AML-193 (cell line): ENCODE data around the gene KCNIP4.
A peak's percentile ranks its signal among the peaks of the same experiment; 100 is the strongest.
"Not testable (repeated sequence)": the region's sequence is repeated elsewhere in the genome, so short reads cannot be mapped to it uniquely, and the experiment has no call there.

Experiments
- DNase-seq, 2 experiments: peaks; one replicate each; lab custom pipeline; 2025; lab: John Stamatoyannopoulos, UW

Gene KCNIP4

GRCh38 chr4:20754036-20754435 is 1194.5 kb downstream of the KCNIP4 start:
- no peak for DNase-seq

DNA sequence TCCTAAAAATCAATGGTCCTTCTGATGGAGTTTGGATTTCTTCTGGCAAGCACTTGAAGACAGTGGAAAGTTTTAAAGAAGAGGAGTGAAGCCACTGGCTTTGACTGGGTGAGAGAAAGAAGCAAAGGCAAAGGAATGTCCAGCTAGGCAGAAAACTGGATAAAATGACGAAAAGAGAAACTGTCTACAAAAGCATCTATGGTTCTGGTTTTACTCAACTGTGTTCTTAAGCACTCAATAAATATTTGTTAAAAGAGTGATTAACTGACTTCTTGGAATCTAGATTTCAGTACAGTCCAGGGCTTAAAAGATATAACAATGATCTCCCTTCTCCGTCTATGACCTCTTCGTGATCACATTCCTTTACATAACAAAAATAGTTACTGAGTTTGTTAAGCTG is 1195.9 kb downstream of the KCNIP4 start:
- DNase-seq: no peak

- DNase-seq: not testable (repeated sequence)
Measured at GRCh38 chr4:20746000-20746399, 1202.6 kb downstream of the KCNIP4 start.

DNA sequence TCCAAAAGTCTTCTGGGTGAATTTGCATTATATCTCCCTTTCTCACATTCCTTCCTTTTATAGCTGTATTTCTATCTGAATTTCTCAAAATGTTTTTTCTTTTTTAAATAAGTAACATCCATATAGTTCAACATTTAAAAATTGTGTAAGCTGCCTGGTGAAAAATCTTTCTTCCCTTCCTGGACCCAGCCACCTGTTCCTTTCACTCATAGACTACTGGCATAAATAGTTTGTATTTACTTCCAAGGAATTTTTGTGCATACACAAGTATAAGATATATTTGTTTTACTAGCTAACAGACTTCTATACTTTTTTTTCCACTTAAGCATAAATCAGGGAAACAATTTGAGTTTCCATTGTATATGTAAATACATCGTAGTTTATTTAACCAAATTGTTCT is 1212.6 kb downstream of the KCNIP4 start:
- no peak for DNase-seq

GRCh38 chr4:20724915-20725314 is 1223.7 kb downstream of the KCNIP4 start:
- no peak for DNase-seq

DNA sequence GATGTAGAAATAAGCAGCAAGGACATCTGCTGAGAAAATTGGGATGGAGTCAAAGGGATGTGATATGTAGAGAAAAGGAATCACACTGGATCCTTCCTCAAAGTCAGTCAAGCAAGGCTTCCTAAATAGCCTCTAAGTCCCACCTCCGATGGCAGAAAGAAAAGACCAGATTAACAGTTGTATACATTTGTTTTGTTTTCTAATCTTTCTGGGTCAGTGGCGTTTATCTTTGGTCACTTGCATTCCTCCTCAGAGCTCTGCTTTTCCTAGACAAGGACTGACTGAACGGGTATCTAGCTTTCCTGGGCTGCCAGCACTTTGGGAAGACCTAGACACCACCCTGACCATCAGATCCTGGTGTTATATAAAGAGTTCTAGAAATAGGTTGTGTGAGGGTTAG is 1225.1 kb downstream of the KCNIP4 start:
- no peak for DNase-seq

DNA sequence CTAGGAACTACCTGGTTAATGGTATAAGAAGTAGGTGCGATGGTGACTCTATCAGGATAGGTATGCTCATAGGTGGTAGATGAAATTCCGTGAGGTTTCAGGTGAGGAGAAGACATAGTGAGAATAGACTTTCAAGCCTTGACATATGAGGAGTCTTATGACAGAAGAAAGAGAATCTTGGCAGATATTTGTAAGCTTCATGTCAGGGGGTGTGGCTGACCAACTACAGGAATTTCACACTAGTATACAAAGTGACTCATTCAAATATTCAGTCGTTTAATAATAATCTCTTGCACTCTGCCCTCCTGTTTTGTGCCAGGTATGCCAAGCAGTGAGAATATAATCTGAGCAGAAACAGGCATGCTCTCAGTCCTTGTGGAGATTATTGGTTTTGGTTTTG is 1225.6 kb downstream of the KCNIP4 start:
- DNase-seq: no peak

DNA sequence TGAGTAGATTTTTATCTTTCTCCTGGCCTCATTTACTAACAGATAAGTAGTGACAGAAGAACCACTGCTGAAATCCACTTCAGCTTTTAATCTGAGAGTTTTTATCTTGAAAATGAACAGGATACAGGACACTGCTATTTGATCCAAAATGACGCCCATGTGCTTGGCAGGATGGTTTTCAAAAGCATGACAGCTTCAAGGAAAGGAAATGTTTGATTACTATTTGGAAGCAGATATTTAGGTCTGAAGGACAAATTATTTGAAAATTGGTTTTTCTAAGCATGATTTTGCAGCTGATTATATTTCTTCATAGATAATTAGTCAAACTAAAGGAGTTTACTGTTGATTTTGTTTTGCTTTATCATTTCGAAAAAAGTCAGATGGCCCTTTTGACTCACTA is 1237.2 kb downstream of the KCNIP4 start:
- DNase-seq: no peak

DNA sequence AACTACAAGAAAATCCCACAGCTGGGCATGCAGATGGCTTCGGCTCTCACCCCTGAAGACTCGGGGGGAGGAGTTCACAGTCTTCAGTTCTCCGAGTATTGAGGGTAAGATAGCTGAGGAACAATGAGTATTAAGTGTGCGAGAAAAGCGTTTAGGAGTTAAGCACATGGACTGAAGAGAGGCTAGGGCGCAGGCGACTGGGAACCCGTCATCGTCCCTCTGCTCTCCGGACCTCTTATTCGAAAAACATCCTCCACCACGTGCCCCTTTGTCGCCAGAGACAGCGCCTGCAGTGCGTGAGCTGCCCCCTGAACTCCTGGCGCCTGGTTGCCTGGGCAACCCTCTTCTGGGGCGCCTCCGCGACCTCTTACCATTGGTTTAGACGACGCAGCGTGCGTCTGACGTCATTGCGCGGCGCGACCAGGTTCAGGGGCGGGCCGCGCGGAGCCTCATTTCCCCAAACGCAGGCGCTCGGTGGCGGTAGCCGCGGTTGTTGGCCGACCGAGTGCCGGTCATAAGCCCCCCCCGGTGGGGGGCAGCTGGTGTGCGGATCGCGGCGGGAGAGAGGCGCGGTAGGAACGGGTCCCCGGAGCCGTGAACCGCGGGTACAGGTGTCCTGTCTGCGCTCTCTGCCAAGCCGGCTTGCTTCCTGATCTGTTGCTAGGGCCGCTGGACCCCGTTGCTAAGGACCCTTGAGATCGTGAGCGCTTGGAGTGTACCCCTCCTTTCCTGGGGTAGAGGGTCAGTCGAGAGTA is 1248.4 kb downstream of the KCNIP4 start, which contains the start of gene PACRGL:
Gene PACRGL (plus strand): TSS at position 452 of the 755 bp plus-strand sequence. CDS start 4,024 bp downstream, outside the sequence.
- peak; percentile 85 to 88 for DNase-seq

DNA sequence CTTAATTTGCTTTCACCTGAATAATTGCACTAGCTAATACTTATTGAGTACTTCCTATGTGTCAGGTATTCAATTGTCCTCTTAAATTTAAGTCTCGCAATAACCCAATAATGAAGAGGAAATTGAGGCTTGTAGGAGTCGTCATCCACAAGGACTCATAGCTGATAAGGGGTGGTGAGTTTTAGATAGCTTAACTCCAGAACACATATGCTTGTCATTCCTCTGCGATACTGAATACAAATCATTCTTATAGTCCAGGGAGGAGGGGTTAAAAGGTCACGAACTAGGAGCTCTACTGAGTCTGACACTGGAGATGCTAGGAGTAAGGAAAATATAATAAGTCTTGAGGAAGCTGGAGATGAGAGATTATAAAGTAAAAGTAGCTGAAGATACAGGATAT is 1249.8 kb downstream of the KCNIP4 start:
- DNase-seq: no peak

- DNase-seq: peak; percentile 50
Measured at GRCh38 chr4:20698382-20698781, 1250.2 kb downstream of the KCNIP4 start.

- DNase-seq: no peak
Measured at GRCh38 chr4:20696815-20697214, 1251.8 kb downstream of the KCNIP4 start.

DNA sequence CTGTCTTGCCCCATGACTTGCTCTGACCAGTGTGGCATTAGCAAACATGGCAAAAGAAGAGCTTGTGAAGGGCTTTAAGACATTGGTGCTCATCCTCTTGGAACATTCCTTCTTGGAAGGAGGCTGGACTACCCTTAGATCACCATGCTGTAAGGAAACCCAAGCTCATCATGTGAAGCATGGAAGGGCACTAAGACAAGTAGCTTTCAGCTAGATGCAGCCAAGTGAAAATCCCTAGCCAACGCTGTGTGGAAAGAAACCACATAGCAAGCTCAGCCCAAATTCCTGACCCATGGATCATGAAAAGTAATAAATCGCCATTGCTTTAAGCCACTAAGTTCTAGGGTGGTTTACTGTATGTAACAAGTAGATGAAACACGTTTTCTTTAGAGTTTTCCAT is 1260.7 kb downstream of the KCNIP4 start:
- no peak for DNase-seq

GRCh38 chr4:20684852-20685763 is 1263.5 kb downstream of the KCNIP4 start:
- DNase-seq: peak; percentile 36 to 57

DNA sequence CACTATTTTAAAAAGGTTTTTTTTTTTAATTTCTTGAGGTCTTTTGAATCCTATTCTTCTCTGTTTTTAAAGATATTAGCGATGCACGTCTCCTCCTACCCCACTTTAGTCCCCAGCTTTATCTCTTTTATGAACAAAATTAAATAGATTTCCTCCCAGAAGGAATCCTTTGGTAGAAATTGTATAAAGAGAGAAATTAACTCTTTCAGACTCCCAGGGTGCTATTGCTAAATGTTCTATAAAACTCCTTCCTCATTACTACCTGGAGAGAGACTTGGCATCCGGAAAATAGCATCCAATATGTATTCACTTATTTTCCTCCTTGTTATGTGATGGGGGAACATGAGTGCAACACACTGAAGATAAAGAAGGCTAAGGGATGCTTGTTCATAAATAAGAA is 1264.8 kb downstream of the KCNIP4 start:
- no peak for DNase-seq

DNA sequence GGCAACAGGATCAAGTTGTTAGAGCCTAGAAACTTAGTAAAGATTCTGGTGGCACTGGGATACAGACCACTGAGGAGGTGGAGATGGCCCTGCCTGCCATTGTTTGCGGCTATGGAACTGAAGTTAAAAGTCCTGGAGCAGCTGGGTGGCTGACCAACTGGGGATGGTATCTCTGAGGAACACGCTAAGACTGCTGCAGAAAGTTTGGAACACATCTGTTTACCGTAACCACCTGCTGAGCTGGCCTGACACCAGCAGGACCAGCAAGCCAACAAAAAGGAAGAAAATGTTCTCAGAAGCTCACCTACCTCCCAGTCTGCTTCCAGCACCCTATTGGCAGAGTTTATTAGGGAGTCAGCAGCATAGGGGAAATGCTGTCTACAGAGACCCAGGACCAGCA is 1265.7 kb downstream of the KCNIP4 start:
- no peak for DNase-seq

DNA sequence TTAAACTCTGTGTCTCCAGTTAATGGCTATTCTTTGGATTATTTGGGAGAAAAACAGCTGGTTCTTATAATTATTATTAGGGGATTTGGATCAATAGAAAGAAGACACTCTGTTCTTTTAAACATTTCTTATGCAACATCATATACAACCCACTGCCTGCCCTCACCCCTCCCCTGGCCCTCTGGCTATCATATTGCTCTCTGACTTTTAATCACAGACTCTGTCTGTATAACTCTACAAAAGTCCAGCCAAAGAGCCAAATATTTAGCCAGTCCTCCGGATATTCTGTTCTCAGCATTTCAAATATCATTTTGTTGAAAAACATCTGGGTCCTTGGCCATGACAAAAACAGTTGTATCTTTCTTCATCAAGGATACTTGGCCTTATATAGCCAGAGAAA is 1267.3 kb downstream of the KCNIP4 start:
- no peak for DNase-seq

DNA sequence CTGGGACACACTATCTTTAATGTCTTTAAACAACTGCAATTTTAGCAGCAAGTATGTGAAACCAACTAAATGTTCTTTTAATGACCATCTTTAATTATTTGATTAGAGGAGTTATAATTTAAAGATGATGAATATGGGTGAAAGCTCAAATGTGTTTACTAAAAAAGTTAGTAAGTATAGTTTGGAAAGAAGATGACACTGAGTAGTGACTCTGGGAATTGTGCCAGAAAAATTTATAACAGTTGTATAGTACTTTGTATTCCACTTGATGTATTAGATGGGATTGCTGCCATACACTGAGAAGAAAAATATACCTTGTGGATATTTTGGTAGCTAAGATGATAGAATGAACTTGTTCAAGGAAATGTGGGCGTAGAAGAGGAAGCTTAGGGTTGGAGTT is 1267.8 kb downstream of the KCNIP4 start:
- no peak for DNase-seq

GRCh38 chr4:20679951-20680350 is 1268.6 kb downstream of the KCNIP4 start:
- DNase-seq: no peak
